WTC11 (cell line): ENCODE measurements around the gene UBASH3A.

ENCODE experiments used
- CREB1 ChIP-seq: sonication (generic); formaldehyde crosslinking; IDR thresholded peaks from 2 replicates; pipeline ENCODE4 v1.8.0; 2023; ENCODE audit warnings: mild to moderate bottlenecking, missing genetic modification reagents
- ETV6 ChIP-seq: sonication (generic); formaldehyde crosslinking; IDR thresholded peaks from 2 replicates; pipeline ENCODE4 v1.8.1; 2022; ENCODE audit warnings: mild to moderate bottlenecking, missing genetic modification reagents
- RORB ChIP-seq: fragments of 250-450 bp; sonication (Bioruptor Pico); IDR thresholded peaks from 2 replicates; pipeline ENCODE4 v1.9.0; 2021; ENCODE audit warnings: mild to moderate bottlenecking
- TF ChIP-seq, protein P1 (sequence below): sonication (generic); formaldehyde crosslinking; IDR thresholded peaks from 2 replicates; pipeline ENCODE4 v1.8.0; 2022; ENCODE audit warnings: missing genetic modification reagents
- TF ChIP-seq, protein P2 (sequence below): fragments of 200-600 bp; IDR thresholded peaks from 2 replicates; pipeline ENCODE4 v1.8.0; 2022; ENCODE audit warnings: antibody characterized with exemption

DNA sequence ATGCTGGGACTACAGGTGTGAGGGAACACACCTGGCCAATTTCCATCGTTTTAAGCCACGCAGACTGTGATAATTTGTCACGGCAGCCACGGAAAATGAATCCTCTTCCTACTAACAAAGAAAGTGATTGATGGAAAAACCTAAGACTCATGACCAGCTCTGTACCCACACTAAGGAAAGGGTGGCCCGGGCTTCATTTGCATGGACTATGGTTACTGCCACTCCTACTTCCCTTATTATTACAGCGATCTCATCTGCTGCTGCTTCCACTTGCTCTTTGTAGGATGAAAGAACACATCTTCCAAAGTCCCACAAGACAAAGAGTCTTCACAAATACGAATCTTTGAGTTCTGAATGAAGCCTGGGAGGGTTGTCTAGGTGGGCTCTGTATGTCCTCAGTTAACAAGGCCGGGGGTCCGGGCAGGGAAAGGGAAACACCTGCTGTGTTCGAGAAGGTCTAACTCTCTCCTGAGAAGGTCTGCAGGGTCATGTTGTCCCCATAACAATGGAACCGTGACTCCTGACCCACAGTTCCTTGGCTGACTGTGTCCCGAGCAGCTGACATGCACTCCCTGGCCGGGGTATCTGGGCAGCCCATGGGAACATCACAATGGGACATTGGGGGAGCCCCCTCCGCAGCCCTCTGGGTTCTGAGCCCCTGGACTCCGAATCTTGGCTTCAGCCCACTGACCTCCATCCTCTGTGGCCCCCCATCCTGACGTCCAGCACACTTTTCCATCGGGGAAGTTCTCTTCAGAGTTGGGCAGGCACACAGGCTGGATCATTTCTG is 24.1 kb upstream of the UBASH3A start:
- TF ChIP-seq ETV6 (CRISPR knock-in tag) (no peak), RORB (CRISPR knock-in tag) (no peak), CREB1 (CRISPR knock-in tag) (no peak)
- TF ChIP-seq, protein P1, sequence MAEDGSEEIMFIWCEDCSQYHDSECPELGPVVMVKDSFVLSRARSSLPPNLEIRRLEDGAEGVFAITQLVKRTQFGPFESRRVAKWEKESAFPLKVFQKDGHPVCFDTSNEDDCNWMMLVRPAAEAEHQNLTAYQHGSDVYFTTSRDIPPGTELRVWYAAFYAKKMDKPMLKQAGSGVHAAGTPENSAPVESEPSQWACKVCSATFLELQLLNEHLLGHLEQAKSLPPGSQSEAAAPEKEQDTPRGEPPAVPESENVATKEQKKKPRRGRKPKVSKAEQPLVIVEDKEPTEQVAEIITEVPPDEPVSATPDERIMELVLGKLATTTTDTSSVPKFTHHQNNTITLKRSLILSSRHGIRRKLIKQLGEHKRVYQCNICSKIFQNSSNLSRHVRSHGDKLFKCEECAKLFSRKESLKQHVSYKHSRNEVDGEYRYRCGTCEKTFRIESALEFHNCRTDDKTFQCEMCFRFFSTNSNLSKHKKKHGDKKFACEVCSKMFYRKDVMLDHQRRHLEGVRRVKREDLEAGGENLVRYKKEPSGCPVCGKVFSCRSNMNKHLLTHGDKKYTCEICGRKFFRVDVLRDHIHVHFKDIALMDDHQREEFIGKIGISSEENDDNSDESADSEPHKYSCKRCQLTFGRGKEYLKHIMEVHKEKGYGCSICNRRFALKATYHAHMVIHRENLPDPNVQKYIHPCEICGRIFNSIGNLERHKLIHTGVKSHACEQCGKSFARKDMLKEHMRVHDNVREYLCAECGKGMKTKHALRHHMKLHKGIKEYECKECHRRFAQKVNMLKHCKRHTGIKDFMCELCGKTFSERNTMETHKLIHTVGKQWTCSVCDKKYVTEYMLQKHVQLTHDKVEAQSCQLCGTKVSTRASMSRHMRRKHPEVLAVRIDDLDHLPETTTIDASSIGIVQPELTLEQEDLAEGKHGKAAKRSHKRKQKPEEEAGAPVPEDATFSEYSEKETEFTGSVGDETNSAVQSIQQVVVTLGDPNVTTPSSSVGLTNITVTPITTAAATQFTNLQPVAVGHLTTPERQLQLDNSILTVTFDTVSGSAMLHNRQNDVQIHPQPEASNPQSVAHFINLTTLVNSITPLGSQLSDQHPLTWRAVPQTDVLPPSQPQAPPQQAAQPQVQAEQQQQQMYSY (CRISPR knock-in tag) = no peak
- TF ChIP-seq, protein P2, sequence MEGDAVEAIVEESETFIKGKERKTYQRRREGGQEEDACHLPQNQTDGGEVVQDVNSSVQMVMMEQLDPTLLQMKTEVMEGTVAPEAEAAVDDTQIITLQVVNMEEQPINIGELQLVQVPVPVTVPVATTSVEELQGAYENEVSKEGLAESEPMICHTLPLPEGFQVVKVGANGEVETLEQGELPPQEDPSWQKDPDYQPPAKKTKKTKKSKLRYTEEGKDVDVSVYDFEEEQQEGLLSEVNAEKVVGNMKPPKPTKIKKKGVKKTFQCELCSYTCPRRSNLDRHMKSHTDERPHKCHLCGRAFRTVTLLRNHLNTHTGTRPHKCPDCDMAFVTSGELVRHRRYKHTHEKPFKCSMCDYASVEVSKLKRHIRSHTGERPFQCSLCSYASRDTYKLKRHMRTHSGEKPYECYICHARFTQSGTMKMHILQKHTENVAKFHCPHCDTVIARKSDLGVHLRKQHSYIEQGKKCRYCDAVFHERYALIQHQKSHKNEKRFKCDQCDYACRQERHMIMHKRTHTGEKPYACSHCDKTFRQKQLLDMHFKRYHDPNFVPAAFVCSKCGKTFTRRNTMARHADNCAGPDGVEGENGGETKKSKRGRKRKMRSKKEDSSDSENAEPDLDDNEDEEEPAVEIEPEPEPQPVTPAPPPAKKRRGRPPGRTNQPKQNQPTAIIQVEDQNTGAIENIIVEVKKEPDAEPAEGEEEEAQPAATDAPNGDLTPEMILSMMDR = no peak
